M059J (cell line): ENCODE measurements around the gene CDRT4. TPM values are rescaled to one million over a fixed set of nuclear protein-coding genes. Genes with fewer than 3 reads are reported as not detected.
A peak's percentile ranks its signal among the peaks of the same experiment; 100 is the strongest.

ENCODE experiments used
- DNase-seq: peaks from one replicate; pipeline ENCODE4 v3.0.0-alpha.2; 2012; ENCODE audit warnings: low read depth
- total RNA-seq: library from RNA; depleted of rRNA; stranded (reverse); fragments of >200 nt; shearing (Covaris generic); gene quantifications from 2 replicates; pipeline ENCODE4 v1.2.3, GENCODE V29; 2014; rRNA removed

Gene CDRT4
- total RNA-seq, 1 experiment from 2014 or later = 0.59 TPM

DNA sequence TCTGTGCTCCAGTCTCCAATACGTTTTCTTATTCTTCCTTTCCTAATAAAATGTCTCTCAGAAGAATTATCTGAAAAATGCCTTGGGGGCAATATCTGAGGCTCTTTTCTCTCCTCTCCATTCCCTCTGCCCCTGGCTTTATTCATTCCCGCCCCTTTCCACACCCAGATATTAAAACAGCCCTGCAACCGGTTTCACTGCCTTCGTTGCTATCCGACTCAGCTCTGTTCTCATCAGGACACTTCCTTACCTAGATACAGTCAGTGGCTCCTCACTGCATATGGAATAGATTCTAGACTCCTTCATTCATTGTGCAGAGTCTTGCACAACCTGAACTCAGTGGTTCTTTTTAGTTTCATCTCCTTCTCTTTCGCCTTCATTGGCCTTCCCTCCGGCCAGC is 74.0 kb downstream of the CDRT4 start:
- DNase-seq = no peak

- DNase-seq = peak; percentile 94
These were observed 75.1 kb downstream of the CDRT4 start for GRCh38 chr17:15392326-15392741.

DNA sequence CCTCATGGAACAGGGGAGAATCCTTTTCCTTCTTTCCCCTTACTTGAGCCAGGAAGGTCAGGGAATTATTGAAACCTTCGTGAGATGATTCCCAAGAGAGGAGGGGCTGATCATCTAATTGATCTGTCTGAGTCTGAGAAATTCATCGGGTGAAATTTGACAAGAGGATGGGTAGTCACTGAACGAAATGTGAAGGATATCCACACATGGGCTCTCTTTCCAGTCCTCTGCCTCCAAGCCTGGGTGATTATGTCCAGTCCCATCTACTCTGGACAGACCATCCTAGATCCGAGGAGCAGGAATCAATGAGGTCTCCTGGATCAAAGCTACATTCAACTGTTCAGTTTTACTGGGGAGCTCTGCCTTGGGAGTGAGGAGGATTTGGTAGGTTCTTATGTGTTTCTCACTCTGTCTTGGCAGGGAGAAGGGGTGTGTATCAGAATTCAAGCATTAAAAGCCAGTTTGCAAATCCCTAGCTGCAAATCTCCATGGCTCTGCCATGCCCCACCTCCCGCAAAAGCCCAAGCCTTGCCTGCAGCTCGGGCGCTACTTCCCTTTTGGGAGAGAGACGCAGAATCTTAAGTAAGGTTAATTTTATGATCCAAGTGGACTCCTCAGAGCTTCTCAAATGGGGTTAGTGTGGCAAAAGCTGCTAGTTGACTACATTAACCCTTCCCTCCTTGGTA is 78.9 kb downstream of the CDRT4 start:
- no peak for DNase-seq

GRCh38 chr17:15386083-15386482 is 81.3 kb downstream of the CDRT4 start:
- DNase-seq = no peak

Other genes starting within 250 kb of the CDRT4 start
- gene PMP22, start 202.3 kb downstream of the CDRT4 start, total RNA-seq = 15.3 and 20.0 TPM in 2 replicates
- gene TEKT3, start 126.0 kb downstream of the CDRT4 start, total RNA-seq = not detected in 2 replicates
- 12.4 and 13.2 TPM in 2 replicates for gene TVP23C, start 95.9 kb upstream of the CDRT4 start, total RNA-seq
- gene FBXW10B, start 152.1 kb upstream of the CDRT4 start, total RNA-seq = 0.30 TPM in 1 of 2 replicates, not detected in the other
- gene TRIM16, start 216.7 kb upstream of the CDRT4 start, total RNA-seq = 39.0 and 44.3 TPM in 2 replicates
- 25.0 and 28.2 TPM in 2 replicates for gene ZNF286A, start 232.1 kb upstream of the CDRT4 start, total RNA-seq